GM10847 (cell line): Measurements from ENCODE around the gene KIF25.

ENCODE experiments used
- POLR2A ChIP-seq: IDR thresholded peaks from 2 replicates; pipeline ENCODE4 v1.6.1; 2011; ENCODE audit not compliant: insufficient read length; ENCODE audit errors: extremely low read depth

KIF25 gene

GRCh38 chr6:168045706-168046620 lies 48.5 kb downstream of the KIF25 start:
- TF ChIP-seq POLR2A = no peak

- no peak for TF ChIP-seq POLR2A
Observed at GRCh38 chr6:168046696-168047095, 49.2 kb downstream of the KIF25 start.

GRCh38 chr6:168047841-168048723 lies 50.6 kb downstream of the KIF25 start:
- TF ChIP-seq POLR2A = no peak

GRCh38 chr6:168048724-168049025 lies 51.2 kb downstream of the KIF25 start:
- TF ChIP-seq POLR2A = no peak

GRCh38 chr6:168049277-168049676 lies 51.8 kb downstream of the KIF25 start:
- TF ChIP-seq POLR2A = no peak

GRCh38 chr6:168049706-168050224 lies 52.3 kb downstream of the KIF25 start:
- no peak for TF ChIP-seq POLR2A

GRCh38 chr6:168050225-168050880 lies 52.9 kb downstream of the KIF25 start:
- no peak for TF ChIP-seq POLR2A

GRCh38 chr6:168050881-168051586 lies 53.6 kb downstream of the KIF25 start:
- no peak for TF ChIP-seq POLR2A

GRCh38 chr6:168051648-168052047 lies 54.2 kb downstream of the KIF25 start:
- no peak for TF ChIP-seq POLR2A

GRCh38 chr6:168052291-168052891 lies 54.9 kb downstream of the KIF25 start:
- no peak for TF ChIP-seq POLR2A

- TF ChIP-seq POLR2A = no peak
Observed at GRCh38 chr6:168053086-168053956, 55.9 kb downstream of the KIF25 start.

GRCh38 chr6:168053957-168054471 lies 56.5 kb downstream of the KIF25 start:
- no peak for TF ChIP-seq POLR2A
